H1 (cell line): ENCODE measurements around the gene ACSF2. TPM values are rescaled to one million over a fixed set of nuclear protein-coding genes. Genes with fewer than 3 reads are reported as not detected.

Experiments used
- CTCF ChIA-PET: fragments of 300-600 bp; sonication (Branson Sonifier 250); formaldehyde crosslinking; loops from one replicate; lab custom pipeline; 2021; ENCODE audit not compliant: partially characterized antibody; lab: Charles Lee
- POLR2A ChIA-PET: fragments of 300-600 bp; sonication (Branson Sonifier 250); formaldehyde crosslinking; loops from one replicate; lab custom pipeline; 2021; ENCODE audit warnings: inconsistent platforms; ENCODE audit not compliant: partially characterized antibody; lab: Charles Lee
- DNase-seq, 2 experiments: peaks; one replicate each; pipeline versions ENCODE4 v3.0.0 to v3.0.0-alpha.2; 2010 to 2022; ENCODE audit warnings: low spot score in 2 of 2, low read depth in 1 of 2, mixed read lengths in 1 of 2
- FAIRE-seq: peaks from 2 replicates; lab custom pipeline; 2011; peaks lifted over from hg19 to GRCh38; lab: Jason Lieb, UNC
- H2AFZ ChIP-seq: 2 replicates; pipeline ENCODE4 v1.8.1; 2012; ENCODE audit warnings: low read length, inconsistent platforms
- H2AK5ac ChIP-seq: 2 replicates; pipeline ENCODE4 v1.6.1; 2013; ENCODE audit warnings: low read depth, low read length
- H2BK120ac ChIP-seq: replicated peaks from 2 replicates; pipeline ENCODE3; 2013; ENCODE audit warnings: low read depth, low read length, inconsistent platforms
- H2BK12ac ChIP-seq: 2 replicates; pipeline ENCODE4 v1.6.1; 2013; ENCODE audit warnings: low read depth, low read length
- H2BK15ac ChIP-seq: 2 replicates; pipeline ENCODE4 v1.6.1; 2013; ENCODE audit warnings: low read length
- H2BK20ac ChIP-seq: 2 replicates; pipeline ENCODE4 v1.6.1; 2013; ENCODE audit warnings: low read length
- H2BK5ac ChIP-seq: 2 replicates; pipeline ENCODE4 v1.6.1; 2013; ENCODE audit warnings: low read depth, low read length
- H3K14ac ChIP-seq: 2 replicates; pipeline ENCODE4 v1.6.1; 2013; ENCODE audit warnings: inconsistent platforms; ENCODE audit not compliant: insufficient read length
- H3K18ac ChIP-seq: 2 replicates; pipeline ENCODE4 v1.6.1; 2013; ENCODE audit warnings: low read length; ENCODE audit errors: extremely low read depth
- H3K23ac ChIP-seq: 2 replicates; pipeline ENCODE4 v1.6.1; 2013; ENCODE audit warnings: inconsistent platforms; ENCODE audit not compliant: insufficient read length
- H3K23me2 ChIP-seq: 2 replicates; pipeline ENCODE4 v1.6.1; 2013; ENCODE audit warnings: low read depth, low read length
- H3K27ac ChIP-seq: 2 replicates; pipeline ENCODE4 v1.6.1; 2011; ENCODE audit warnings: low read depth, low read length, inconsistent platforms
- H3K27me3 ChIP-seq, 4 experiments: replicated peaks in 1 of 4; 1 replicate in 1 of 4; 2 replicates in 3 of 4; pipeline versions ENCODE4 v1.6.1 to v1.8.1; 2011 to 2013; ENCODE audit warnings: low read length in 3 of 4, mild to moderate bottlenecking in 3 of 4, inconsistent platforms in 2 of 4, mixed read lengths in 2 of 4, moderate library complexity in 1 of 4; ENCODE audit not compliant: control insufficient read depth in 3 of 4, insufficient read depth in 3 of 4; ENCODE audit errors: extremely low read depth in 1 of 4
- H3K36me3 ChIP-seq, 4 experiments: 2 replicates each; pipeline versions ENCODE4 v1.6.1 to v1.8.1; 2011 to 2013; ENCODE audit warnings: mild to moderate bottlenecking in 4 of 4, low read length in 3 of 4, moderate library complexity in 2 of 4, control low read depth in 1 of 4, inconsistent platforms in 1 of 4; ENCODE audit not compliant: insufficient read depth in 4 of 4, control insufficient read depth in 2 of 4
- H3K4ac ChIP-seq: replicated peaks from 2 replicates; pipeline ENCODE3; 2013; ENCODE audit warnings: low read length, low read depth, mixed read lengths, inconsistent platforms; ENCODE audit not compliant: insufficient read length
- H3K4me1 ChIP-seq, 4 experiments: replicated peaks in 1 of 4; 1 replicate in 1 of 4; 2 replicates in 3 of 4; pipeline versions ENCODE4 v1.6.1 to v1.8.1; 2011 to 2013; ENCODE audit warnings: low read length in 3 of 4, inconsistent platforms in 2 of 4, mixed read lengths in 1 of 4; ENCODE audit not compliant: insufficient read depth in 4 of 4, control insufficient read depth in 3 of 4
- H3K4me2 ChIP-seq, 2 experiments: 2 replicates each; pipeline versions ENCODE4 v1.6.1 to v1.8.1; 2011 to 2013; ENCODE audit warnings: low read depth in 2 of 2, low read length in 2 of 2, control low read depth in 1 of 2, inconsistent platforms in 1 of 2, mild to moderate bottlenecking in 1 of 2; ENCODE audit not compliant: insufficient read depth in 1 of 2
- H3K4me3 ChIP-seq, 4 experiments: fragments of 200-600, 300-600 bp in 1 of 4; sonication (generic), shearing (Covaris generic), sonication (Bioruptor Twin) in 1 of 4; 2 replicates each; pipeline versions ENCODE4 v1.5.1 to v1.8.1; 2011 to 2016; ENCODE audit warnings: low read length in 4 of 4, low read depth in 3 of 4, control low read depth in 2 of 4, inconsistent platforms in 2 of 4, mild to moderate bottlenecking in 2 of 4, mixed read lengths in 1 of 4, moderate library complexity in 1 of 4; ENCODE audit not compliant: insufficient read depth in 2 of 4; ENCODE audit errors: extremely low read depth in 1 of 4
- H3K56ac ChIP-seq: replicated peaks from 2 replicates; pipeline ENCODE3; 2013; ENCODE audit warnings: low read depth, mild to moderate bottlenecking, mixed read lengths, low read length, inconsistent platforms; ENCODE audit not compliant: insufficient read length
- H3K79me1 ChIP-seq: 2 replicates; pipeline ENCODE4 v1.6.1; 2013; ENCODE audit warnings: low read depth, low read length, control low read depth
- H3K79me2 ChIP-seq, 2 experiments: 2 replicates each; pipeline versions ENCODE4 v1.6.1 to v1.8.1; 2012 to 2013; ENCODE audit warnings: low read length in 2 of 2, mild to moderate bottlenecking in 2 of 2, inconsistent platforms in 1 of 2; ENCODE audit not compliant: insufficient read depth in 2 of 2, control insufficient read depth in 1 of 2
- H3K9ac ChIP-seq, 4 experiments: replicated peaks in 1 of 4; 1 replicate in 1 of 4; 2 replicates in 3 of 4; pipeline versions ENCODE4 v1.6.1 to v1.8.1; 2011 to 2013; ENCODE audit warnings: low read depth in 3 of 4, low read length in 3 of 4, control low read depth in 2 of 4, mild to moderate bottlenecking in 2 of 4, moderate library complexity in 2 of 4, inconsistent platforms in 1 of 4; ENCODE audit errors: extremely low read depth in 1 of 4
- H3K9me3 ChIP-seq, 2 experiments: 2 replicates each; pipeline versions ENCODE4 v1.6.1 to v1.8.1; 2012 to 2013; ENCODE audit warnings: mild to moderate bottlenecking in 2 of 2, moderate library complexity in 2 of 2, control low read depth in 1 of 2, inconsistent platforms in 1 of 2, low read depth in 1 of 2, low read length in 1 of 2, mixed read lengths in 1 of 2; ENCODE audit not compliant: insufficient read depth in 2 of 2
- H4K20me1 ChIP-seq, 2 experiments: replicated peaks in 1 of 2; 2 replicates each; pipeline versions ENCODE3 to v1.8.1; 2011 to 2013; ENCODE audit warnings: inconsistent platforms in 2 of 2, low read length in 2 of 2, mild to moderate bottlenecking in 1 of 2; ENCODE audit not compliant: insufficient read depth in 2 of 2, control insufficient read depth in 1 of 2
- H4K5ac ChIP-seq: 2 replicates; pipeline ENCODE4 v1.6.1; 2013; ENCODE audit warnings: low read length, low read depth, mixed read lengths, inconsistent platforms; ENCODE audit not compliant: insufficient read length
- H4K8ac ChIP-seq: 2 replicates; pipeline ENCODE4 v1.8.0; 2013; ENCODE audit warnings: mild to moderate bottlenecking, moderate library complexity, low read length, inconsistent platforms; ENCODE audit not compliant: insufficient read depth; ENCODE audit errors: extremely low read depth
- H4K91ac ChIP-seq: replicated peaks from 2 replicates; pipeline ENCODE3; 2013; ENCODE audit warnings: low read length, mixed read lengths, inconsistent platforms; ENCODE audit not compliant: insufficient read length
- BACH1 ChIP-seq: IDR thresholded peaks from 2 replicates; pipeline ENCODE4 v1.6.1; 2012; ENCODE audit warnings: low read length, improper control_type of control experiment
- JUND ChIP-seq: IDR thresholded peaks from 2 replicates; pipeline ENCODE4 v1.6.1; 2011; ENCODE audit warnings: mild to moderate bottlenecking, improper control_type of control experiment, low read length
- KDM5A ChIP-seq: fragments of 200-600 bp; IDR thresholded peaks from 2 replicates; pipeline ENCODE4 v1.7.1; 2012; ENCODE audit warnings: mild to moderate bottlenecking, low read length, inconsistent platforms, mixed read lengths
- NANOG ChIP-seq: IDR thresholded peaks from 2 replicates; pipeline ENCODE4 v1.6.1; 2011; ENCODE audit warnings: low read length, low read depth, mild to moderate bottlenecking, inconsistent platforms; ENCODE audit not compliant: insufficient read depth, poor library complexity, severe bottlenecking
- PHF8 ChIP-seq: fragments of 200-600 bp; sonication (generic); conservative IDR thresholded peaks from 2 replicates; pipeline ENCODE4 v1.7.1; 2012; ENCODE audit warnings: low read depth, mild to moderate bottlenecking, inconsistent platforms, low read length, moderate library complexity
- RBBP5 ChIP-seq: IDR thresholded peaks from 2 replicates; pipeline ENCODE4 v1.7.1; 2012; ENCODE audit warnings: low read depth, mild to moderate bottlenecking, inconsistent platforms, low read length, moderate library complexity, borderline replicate concordance
- SAP30 ChIP-seq: fragments of 300-600 bp; sonication (generic); IDR thresholded peaks from 2 replicates; pipeline ENCODE4 v1.7.1; 2012; ENCODE audit warnings: low read length, moderate library complexity, mild to moderate bottlenecking, inconsistent platforms; ENCODE audit not compliant: insufficient read depth, insufficient replicate concordance
- SIRT6 ChIP-seq: IDR thresholded peaks from one replicate; pipeline ENCODE4 v1.7.1; 2012; ENCODE audit warnings: low read length, inconsistent platforms
- WGBS, 2 experiments: shearing (Covaris generic) in 1 of 2; methylation state at CpG; one replicate each; pipeline versions ENCODE4 v1.1.6 to v1.1.7; 2013 to 2015; ENCODE audit warnings: low lambda C conversion rate in 2 of 2, mixed read lengths in 2 of 2, inconsistent platforms in 1 of 2, low coverage in 1 of 2, missing lambda C conversion rate in 1 of 2; ENCODE audit not compliant: insufficient replicate concordance in 2 of 2, insufficient coverage in 1 of 2, insufficient read length in 1 of 2; ENCODE audit errors: extremely low coverage in 1 of 2, missing lambda C conversion rate in 1 of 2; 5-methylcytosine and 5-hydroxymethylcytosine counted together
- polyA plus RNA-seq, 7 experiments: library from polyadenylated mRNA; depleted of rRNA in 3 of 7; stranded (reverse) in 5 of 7; unstranded in 2 of 7; fragments of >200 nt in 5 of 7; fragments of 200-250 nt in 2 of 7; gene quantifications; 1 replicate in 5 of 7; 2 replicates in 1 of 7; 4 replicates in 1 of 7; pipeline versions ENCODE4 v1.2.1 to v1.2.3, GENCODE V29; 2011 to 2013; ENCODE audit warnings: missing spikeins in 2 of 7, mixed read lengths in 2 of 7
- total RNA-seq: library from RNA; stranded (reverse); fragmentation: NEBNext Ultra II Directional; extraction: Animal tissue kit (Norgen Biotek cat#: 25700); gene quantifications from 2 replicates; pipeline ENCODE4 v1.2.1, GENCODE V29; 2021

The ACSF2 gene
- total and polyA plus RNA-seq, 2 of the 8 experiments (the other 6 are each of a cell fraction or from before 2014, with no cell fraction given), result 14.5 to 16.3 TPM

- H4K8ac ChIP-seq, result no peak overlapping the region
- no peak for TF ChIP-seq RBBP5
- TF ChIP-seq PHF8, result no peak
- TF ChIP-seq SIRT6, result no peak
- no peak for TF ChIP-seq JUND
- no peak for TF ChIP-seq NANOG
- no peak for TF ChIP-seq KDM5A
- TF ChIP-seq SAP30, result no peak
- TF ChIP-seq BACH1, result no peak
- H2AFZ ChIP-seq, result no peak overlapping the region
- peaks cover 0 to 2% of the 10 kb centered on the region in 2 experiments for H4K20me1 ChIP-seq
- H3K14ac ChIP-seq, result no peak overlapping the region
- no peak overlapping the region for H3K9ac ChIP-seq
- H4K5ac ChIP-seq, result no peak overlapping the region
- FAIRE-seq (no peak), DNase-seq (no peak)
- H3K9me3 ChIP-seq, result no peaks in the 10 kb centered on the region
- no peak overlapping the region for H4K91ac ChIP-seq
- no peak overlapping the region for H3K4me2 ChIP-seq
- WGBS, 2 experiments, result 76% methylated on average over 5 of the region's 5 CpGs; no CpG with 5 or more reads in 1 of the 2 experiments
- H3K27me3 ChIP-seq, result no peaks in the 10 kb centered on the region
- H3K23me2 ChIP-seq, result peaks cover 6% of the 10 kb centered on the region
- H2BK120ac ChIP-seq, result no peak overlapping the region
- no peak overlapping the region for H3K27ac ChIP-seq
- H2BK15ac ChIP-seq, result no peak overlapping the region
- POLR2A ChIA-PET, result no interaction called here
- H3K79me1 ChIP-seq, result no peaks in the 10 kb centered on the region
- H3K36me3 ChIP-seq, result peaks cover 0 to 13% (median 6%) of the 10 kb centered on the region in 4 experiments; a peak in 4 of 8 replicates
- CTCF ChIA-PET, result interaction anchor here (0.6 to 9.2 kb wide), 24 partner anchors 10 to 359 kb away, joined by 3 to 116 read pairs (median 6); partner anchors contain the start of genes EPN3 and SPATA20
- no peak overlapping the region for H3K56ac ChIP-seq
- H2BK5ac ChIP-seq, result no peak overlapping the region
- H3K4ac ChIP-seq, result no peak overlapping the region
- no peak overlapping the region for H2BK20ac ChIP-seq
- H3K4me3 ChIP-seq, result no peak overlapping the region
- no peak overlapping the region for H3K23ac ChIP-seq
- no peak overlapping the region for H2AK5ac ChIP-seq
- H3K79me2 ChIP-seq, result peaks cover 0 to 3% of the 10 kb centered on the region in 2 experiments; a peak in 1 of 4 replicates
- peaks cover 0 to 6% (median 5%) of the 10 kb centered on the region in 4 experiments; a peak in 5 of 7 replicates for H3K4me1 ChIP-seq
- no peak overlapping the region for H2BK12ac ChIP-seq
- no peak overlapping the region for H3K18ac ChIP-seq
Observed at GRCh38 chr17:50483266-50483665, 57.2 kb downstream of the ACSF2 start.
